ENCODE results near the gene CFC1B.
"Not testable (repeated sequence)": the region's sequence is repeated elsewhere in the genome, so short reads cannot be mapped to it uniquely, and the experiment has no call there.

The CFC1B gene
- total RNA-seq = 0 reads per million in 2 donors

DNA sequence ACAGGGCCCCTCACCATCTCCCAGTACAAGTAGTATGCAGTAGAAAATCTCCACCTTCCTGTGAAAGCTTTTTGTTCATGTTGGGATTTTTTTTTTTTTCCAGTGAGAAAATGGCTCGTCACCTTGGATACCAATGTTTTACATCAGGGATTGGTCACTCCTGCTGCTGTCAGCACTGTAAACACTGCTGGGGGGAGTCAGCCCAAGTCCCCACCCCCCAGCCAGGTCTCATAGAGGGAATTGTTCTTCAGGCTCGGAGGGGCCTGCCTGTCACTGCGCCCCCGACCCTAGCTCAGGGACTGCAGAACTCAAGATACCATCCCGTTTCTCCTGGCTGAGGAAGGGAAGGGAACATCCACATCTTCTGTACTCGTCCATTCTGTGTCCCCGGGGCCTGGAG, at the start of gene CFC1B:
TSS of gene CFC1B (plus strand) at position 231 of the 400 bp plus-strand sequence. CDS start 263 bp downstream, outside the sequence.
- DNase-seq = not testable (repeated sequence)

DNA sequence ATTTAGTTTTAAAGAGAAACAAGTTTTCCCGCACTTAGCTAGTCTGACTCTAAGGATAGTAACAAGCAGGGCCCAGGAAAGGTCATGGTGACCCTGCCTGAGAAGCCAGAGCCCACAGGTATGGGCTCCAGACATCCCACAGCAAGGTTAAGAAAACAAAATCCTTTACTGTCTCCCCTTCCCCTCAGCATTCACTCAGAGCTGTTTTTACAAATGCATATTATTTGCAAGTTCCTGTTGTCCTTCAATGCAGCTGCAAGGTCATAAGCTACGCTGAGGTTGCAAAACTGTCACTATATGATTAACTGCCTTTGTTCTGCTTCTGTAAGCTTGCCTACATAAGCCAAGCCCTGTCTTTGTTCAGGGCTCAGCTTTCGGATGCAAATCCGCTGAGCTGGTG, 29.9 kb upstream of the CFC1B start:
- not testable (repeated sequence) for DNase-seq

DNA sequence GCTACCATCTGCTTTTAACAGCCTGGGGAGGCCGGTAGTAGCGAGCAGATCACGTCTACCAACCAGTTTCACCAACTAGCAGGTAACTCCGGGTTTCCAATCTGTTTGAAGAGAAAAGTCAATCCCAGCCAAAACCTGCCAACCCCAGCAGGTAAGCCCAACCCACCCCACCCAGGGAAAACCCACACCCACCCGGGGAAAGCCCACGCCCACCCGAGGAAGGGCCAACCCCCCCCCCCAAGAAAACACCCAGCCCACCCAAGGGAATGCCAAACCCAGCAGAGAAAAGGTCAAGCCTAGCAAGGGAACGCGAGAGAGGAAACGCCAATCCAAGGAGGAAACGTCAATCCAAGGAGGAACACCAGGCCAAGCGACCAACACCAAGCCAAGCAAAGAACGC, 11.8 kb upstream of the CFC1B start, which contains the start of gene POTEI:
TSS of gene POTEI (minus strand) at position 101 of the 400 bp plus-strand sequence. CDS start at position 8, 93 bp downstream.
- DNase-seq = not testable (repeated sequence)

DNA sequence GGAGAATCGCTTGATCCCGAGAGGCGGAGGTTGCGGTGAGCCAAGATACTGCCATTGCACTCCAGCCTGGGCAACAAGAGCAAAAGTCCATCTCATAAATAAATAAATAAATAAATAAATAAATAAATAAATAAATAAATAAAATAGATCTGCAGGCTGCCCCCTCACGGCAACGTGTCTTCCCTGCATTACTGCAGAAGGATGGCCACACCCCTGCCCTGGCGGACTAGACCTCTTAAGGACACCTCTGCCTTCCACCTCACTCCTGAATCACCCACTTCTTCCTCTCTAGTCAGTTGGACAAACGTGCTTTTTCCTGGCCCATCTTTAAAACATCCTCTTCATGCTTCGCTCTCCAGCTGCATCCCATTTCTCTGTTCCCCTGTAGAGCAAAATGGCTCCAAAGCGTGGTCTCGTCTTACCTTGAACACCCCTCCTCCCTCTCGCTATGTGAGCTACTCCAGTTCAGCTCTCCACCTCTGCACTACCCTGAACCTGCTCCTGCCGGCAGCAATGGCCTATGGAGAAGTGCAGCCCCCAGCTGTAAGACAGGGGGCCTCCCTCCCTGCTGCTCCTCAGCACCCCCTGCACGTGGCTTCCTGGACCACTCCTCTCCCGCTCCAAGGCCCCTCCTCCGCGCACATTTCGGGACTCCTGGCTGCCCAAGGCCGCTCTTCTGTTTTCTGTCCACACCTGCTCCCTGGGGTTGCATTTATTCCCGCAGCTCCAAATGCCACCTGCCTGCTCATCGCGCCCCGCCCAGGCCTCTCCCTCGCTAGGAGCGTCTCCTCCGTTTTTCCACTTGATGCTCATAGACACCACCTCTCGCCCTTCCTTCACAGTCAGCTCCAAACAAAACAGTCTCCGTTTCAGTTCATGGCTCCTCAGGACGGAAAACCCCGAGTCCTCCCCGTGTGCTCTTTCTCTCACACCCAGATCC, 9.9 kb upstream of the CFC1B start:
- not testable (repeated sequence) for DNase-seq

DNA sequence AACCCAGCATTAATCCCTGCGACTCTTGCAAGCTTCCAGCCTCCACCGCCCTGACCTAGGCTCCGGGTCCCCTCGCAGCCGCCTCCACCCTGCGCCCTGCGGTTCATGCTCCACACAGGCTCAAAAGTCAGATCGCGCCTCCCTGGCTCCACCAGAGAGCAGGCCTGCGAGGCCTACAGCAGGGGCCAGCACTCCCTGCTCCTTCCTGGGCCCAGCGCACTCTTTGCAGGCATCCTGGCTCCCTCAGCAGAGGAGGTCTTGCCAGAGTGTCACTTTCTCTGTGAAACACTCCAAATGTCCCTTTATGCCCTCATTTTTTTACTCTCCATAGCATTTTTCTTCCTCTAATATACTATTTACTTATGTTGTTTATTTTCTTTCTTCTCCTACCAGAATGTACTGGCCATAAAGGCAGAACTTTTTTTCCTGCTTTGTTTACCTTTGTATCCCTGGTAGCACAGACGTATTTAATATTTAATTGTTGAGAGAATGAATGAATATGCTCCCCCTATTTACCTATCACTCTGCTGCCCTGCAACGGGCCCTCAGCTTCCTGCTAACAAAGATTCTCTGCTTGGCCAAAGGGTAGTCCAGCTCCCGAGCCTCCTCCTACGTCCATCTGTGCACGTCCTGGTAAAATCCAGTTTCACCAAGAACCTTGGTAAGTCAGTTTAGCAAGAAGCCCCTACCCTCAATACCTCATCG, 9.1 kb upstream of the CFC1B start:
- not testable (repeated sequence) for DNase-seq

DNA sequence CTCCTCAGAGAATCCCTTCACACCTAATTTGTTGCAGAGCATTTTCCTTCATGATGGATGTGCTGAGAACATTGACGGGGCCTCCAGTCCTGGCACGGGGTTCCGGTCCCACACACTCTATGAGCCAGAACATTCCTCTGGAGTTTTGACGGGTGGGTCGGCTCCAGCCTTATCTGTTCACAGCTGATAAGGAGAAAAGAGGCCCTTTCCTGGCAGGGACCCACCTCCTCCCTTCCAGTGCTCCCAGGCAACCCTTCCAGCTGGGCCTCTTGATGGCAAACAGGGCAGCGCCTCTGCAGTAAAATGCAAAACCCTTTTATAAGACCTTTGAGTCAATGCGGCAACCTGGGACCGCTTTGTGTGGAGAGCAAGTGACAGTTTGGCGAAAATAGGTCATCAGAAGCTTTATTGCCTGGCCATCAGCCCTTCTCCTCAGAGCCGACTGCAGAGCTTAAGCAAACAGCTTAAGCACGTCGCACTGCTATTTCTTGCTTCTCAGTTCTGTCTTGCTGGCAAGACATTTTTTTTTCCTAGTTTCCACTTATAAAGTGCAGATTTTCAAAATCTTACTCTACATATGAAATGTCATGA, 2.4 kb upstream of the CFC1B start:
- DNase-seq = not testable (repeated sequence)

DNA sequence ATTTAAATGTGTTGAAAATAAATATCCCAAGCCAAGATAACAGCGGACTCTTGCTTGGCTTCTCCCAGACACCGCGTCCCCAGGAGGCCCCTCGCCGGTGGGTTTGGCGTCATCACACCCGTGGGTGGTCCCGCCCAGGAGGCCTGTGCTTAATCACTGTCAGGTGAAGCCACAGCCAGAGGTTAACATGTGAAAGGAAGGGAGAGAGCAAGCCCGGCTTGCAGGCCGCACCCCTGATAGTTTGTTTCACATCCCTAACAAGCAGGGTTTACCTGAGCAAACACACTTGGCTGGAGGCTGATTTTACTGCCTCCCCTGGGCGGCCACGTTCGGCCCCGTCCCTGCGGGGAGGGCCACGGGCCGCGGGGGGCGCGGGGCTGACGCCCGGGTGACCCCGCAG, 1.4 kb downstream of the CFC1B start:
- not testable (repeated sequence) for DNase-seq

DNA sequence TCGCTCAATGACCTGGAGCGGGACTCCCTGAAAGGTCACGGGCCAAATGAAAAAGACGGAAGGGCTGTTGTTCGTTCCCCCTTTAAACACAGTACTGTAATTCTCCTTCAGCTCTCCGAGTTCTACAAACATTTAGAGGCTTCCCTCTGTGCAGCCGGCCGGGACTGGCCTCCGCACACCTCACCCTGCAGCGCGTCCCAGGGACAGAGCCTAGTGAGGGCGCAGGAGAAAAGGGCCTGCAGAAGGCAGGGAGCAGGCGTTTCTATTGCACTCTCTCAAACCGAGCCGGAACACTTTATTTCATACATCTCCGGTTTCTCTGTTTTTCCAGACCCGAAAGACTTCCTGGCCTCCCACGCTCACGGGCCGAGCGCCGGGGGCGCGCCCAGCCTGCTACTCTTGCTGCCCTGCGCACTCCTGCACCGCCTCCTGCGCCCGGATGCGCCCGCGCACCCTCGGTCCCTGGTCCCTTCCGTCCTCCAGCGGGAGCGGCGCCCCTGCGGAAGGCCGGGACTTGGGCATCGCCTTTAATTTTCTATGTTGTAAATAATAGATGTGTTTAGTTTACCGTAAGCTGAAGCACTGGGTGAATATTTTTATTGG, 6.4 kb downstream of the CFC1B start:
- DNase-seq = not testable (repeated sequence)

DNA sequence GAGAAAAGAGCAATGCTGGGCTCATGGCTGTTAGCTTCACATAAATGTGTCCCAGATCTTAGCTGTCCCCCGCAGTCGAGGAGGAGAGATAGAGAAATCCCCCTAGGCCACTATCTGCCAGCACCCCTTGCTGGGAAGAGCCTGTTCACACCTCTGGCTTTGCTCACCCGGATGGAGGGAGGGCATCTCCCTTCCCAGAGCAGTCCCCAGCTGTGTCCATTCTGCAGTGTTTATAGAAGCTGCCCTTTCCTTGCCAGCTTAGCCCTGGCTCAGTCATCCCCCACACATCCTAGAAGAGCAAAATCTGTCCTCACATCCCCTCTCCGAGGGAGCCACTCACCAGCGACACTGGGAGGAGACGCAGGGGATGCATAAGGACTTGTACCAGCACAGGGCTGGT, 8.5 kb downstream of the CFC1B start:
- not testable (repeated sequence) for DNase-seq

DNA sequence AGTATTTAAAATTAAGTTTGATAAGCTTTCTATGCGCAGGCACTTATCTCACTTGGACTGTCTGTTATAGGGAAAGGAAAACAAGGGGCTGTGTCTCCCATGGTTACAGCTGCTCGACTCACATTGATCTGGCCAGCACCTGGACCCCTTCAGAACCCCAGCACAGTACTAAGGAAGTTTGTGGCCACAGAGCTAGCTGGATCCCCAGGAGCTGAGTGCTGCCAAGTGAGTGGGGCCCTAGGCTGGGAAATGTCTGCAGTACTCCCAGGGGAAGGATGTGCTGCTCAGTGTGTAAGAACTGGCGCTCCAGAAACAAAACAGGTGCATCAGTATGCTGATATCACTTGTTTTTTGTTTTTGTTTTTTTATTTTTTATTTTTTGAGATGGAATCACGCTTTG, 9.2 kb downstream of the CFC1B start:
- not testable (repeated sequence) for DNase-seq

DNA sequence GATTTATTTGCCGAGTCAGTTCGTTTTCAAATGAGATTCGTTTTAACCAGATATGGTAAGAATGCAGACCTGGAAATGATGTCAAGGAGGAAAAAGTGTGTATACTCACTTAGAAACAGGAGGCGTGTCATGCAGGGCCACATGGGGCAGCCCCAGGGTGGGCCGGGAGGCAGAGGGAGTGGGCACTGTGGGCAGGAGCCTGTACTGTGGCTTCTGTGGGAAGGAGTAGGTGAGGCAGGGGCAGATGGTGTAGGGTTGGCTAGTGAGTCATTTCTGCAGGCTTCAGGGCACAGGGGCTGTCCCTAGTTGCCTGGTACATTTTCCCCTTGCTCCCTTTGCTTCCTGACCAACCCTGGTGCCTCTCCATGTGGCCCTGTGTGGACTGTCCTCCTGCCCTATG, 10.2 kb downstream of the CFC1B start:
- DNase-seq = not testable (repeated sequence)

DNA sequence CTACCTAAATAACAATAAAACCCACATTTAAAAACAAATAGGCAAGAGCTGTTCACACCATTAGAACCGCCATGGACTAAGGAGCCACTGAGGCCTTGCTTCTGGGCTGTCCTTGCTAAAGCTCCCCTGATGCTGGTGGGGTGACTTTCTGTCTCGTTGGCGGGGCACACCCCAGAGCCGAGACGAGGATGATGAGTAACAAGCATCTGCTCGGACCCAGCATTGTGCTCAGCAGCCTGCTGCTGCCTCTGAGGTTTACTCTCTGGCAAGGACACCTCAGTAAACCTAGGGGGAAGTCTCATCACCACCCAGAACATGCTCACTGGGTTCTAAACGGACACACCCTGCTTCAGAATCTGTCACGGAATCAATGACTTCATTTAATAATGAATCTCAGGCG, 10.7 kb downstream of the CFC1B start:
- not testable (repeated sequence) for DNase-seq

DNA sequence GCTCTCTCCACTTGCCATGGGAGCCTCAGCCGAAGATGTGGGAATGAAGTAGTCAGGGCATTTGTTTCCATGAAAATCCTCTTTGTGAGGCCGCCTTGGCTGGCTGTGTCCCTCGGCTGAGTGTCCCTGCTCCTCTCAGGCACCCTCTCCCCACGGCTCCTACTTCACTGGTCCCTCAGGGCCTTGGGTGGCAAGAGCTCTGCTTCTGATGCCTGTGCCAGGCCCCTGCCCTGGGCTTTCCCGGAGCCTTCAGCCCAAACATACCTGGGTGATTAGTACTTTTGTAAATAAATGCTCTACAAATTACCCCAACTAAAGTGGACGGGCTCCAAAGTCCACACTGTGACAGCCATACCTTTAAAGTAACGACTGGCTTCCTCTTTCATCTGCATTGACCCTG, 15.6 kb downstream of the CFC1B start:
- DNase-seq = not testable (repeated sequence)

DNA sequence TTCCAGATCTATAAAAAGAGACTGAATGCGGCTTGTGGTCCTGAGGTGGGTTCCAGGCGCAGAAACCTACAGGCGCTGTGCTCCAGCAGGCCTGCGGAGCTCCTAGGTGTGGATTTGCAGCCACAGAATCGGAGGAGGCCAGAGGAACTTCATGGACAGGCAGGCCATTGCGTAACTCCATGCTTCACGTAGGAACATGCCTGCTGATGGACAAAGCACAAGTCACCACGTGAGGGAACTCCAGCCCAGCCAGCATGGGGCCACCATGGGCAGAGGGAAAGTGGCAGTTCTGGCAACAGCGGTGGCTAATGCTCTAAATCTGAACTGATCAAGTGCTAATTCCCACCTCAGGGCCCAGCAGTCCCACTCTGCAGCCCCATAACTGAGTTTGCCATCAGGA, 17.2 kb downstream of the CFC1B start:
- DNase-seq = not testable (repeated sequence)

DNA sequence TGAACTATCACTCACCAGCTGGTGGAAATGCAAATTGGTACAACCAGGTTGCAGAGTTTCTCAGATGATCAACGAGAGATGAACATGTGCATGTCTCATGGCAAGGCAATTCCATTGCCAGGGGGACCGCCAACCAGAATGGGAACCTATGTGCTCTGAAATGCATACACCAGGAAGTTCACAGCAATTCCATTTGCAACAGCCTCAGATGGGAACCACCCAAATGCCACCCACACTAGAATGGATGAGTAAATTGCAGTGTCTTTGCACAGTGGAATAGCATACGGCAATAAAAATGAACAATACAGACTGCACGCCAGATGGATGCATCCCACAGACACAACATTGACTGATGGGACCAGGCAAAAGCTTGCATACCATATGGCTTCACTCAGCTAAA, 21.8 kb downstream of the CFC1B start:
- DNase-seq = not testable (repeated sequence)

DNA sequence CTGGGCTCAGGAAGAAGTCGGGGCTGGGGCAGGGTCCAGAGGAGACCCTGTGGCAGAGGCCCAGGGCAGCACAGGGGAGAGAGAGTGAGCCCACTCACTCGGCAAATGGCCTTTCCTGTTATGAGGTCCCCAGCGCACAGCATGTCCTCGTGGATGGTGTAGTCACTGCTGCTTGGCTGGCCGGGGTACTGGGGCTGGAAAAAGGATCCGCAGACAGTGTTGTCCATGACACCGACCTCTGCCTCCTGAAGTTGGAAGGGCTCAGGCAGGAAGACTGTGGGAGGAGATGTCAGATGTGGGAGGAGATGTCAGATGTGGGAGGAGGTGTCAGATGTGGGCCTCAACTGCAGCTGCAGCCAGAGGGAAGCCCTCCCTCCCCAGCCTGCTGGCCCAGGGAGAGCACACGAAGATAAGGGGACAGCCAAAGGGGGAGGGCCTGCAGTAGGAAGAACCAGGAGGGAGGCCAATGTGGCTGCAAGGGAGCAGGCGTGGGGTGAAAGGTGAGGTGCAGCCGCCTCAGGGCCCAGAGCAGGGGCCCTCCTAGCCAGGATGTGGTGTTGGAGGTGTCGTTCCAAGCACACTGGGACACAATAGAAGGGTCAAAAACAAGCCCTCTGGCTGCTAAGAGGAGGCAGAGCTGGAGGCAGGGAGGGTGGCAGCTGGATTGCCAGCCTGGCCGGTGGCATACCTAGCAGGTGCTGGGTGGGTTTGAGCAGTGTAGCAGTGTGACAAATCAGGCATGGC, 22.9 kb downstream of the CFC1B start:
- DNase-seq = not testable (repeated sequence)

DNA sequence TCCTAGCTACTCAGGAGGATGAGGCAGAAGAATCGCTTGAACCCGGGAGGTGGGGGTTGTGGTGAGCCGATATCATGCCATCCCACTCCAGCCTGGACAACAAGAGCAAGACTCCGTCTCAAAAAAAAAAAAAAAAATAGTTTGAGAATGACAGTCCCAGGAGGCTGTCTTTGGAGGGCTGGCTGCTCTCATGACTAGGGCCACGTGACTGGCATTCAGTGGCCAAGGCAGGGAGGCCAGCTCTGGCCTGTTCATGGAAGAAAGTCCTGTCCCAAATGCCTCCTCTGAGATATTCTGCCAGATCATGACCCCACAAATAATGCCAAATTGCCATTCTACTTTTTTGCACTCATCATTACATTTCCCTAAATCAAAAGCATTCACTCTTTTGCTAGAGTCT, 24.0 kb downstream of the CFC1B start:
- DNase-seq = not testable (repeated sequence)

DNA sequence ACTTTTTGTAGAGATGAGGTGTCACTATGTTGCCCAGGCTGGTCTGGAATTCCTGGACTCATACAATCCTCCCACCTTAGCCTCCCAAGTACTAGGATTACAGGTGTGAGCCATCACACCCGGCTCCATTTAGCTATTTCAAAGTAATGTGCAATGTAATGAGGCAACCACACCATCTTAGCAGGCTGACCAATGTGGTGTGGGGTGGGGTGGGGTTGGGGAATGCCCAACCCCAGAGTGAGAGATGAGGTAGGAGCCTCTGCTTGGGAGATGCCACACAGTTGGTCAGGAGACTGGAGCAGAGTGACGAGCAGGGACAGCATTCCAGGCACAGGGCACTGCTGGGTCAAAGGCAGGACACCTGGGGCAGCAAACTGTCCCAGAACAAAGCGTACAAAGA, 27.4 kb downstream of the CFC1B start:
- DNase-seq = not testable (repeated sequence)

DNA sequence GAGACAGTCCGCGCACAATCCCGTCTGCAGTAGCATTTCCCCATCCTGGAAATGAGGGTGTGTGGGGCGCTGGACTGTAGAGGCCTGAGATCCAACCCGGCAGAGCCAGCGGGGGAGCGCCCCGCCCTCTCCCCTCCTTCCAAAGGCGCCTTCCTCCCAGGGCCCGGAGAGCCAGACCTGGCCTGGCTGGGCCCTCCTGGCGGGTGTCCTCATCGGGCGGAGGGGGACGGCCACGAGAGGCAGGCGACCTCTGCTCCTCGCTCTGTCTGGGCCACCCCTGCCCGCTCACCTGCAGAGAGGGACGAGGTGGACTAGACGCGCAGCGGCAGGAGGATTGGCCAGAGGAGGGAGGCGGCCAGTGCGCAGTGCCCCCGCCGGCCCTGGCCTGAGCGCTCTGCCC, 28.5 kb downstream of the CFC1B start:
- not testable (repeated sequence) for DNase-seq

DNA sequence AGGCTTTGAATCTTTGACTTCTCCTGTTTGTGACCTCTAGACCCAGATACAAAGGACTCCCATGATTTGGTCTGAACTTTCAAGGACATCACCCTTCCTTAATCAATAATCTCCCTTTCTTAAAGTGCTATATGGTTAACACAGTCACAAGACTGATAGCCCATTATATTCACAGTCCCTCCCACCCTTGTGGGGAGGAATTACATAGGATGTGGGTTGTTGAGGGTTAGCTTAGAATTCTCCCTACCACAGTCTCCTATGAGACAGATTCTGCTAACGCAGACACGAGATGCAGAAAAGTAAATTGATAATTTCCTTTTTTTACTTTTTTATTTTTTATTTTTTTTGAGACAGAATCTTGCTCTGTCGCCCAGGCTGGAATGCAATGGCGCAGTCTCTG, 33.2 kb downstream of the CFC1B start:
- DNase-seq = not testable (repeated sequence)

DNA sequence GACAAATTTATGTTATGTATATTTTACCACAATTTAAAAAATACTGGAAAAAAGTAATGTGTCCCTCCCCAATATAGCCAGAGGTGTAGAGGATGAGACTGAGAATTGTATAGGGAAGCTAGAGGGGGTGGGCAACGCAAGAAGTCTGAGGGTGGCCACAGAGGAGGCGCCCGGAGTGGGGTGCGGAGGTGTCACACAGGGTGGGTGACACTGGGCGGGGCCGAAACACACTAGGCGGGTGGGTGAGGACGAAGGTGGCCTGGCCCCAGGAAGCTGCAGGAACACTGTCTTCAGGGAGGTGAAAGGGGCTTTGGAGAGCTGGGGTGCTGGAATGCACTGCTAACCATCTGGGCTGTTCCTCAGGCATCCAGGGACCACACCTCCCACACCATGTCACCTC, 35.4 kb downstream of the CFC1B start:
- not testable (repeated sequence) for DNase-seq

DNA sequence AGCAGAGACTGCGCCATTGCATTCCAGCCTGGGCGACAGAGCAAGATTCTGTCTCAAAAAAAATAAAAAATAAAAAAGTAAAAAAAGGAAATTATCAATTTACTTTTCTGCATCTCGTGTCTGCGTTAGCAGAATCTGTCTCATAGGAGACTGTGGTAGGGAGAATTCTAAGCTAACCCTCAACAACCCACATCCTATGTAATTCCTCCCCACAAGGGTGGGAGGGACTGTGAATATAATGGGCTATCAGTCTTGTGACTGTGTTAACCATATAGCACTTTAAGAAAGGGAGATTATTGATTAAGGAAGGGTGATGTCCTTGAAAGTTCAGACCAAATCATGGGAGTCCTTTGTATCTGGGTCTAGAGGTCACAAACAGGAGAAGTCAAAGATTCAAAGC, 45.1 kb downstream of the CFC1B start:
- not testable (repeated sequence) for DNase-seq

Measured in T-helper 9 cell (primary cell).